H1 (cell line): Measurements from ENCODE around the gene AMN. TPM values are rescaled to one million over a fixed set of nuclear protein-coding genes. Genes with fewer than 3 reads are reported as not detected.

Source experiments
- CBX8 ChIP-seq: fragments of 300-800, 300-1000 bp; sonication (generic); IDR thresholded peaks from 2 replicates; pipeline ENCODE4 v1.7.1; 2016; ENCODE audit warnings: low read depth, low read length, borderline replicate concordance
- SIN3A ChIP-seq, 2 experiments: IDR thresholded peaks in 1 of 2; conservative IDR thresholded peaks in 1 of 2; 2 replicates each; pipeline ENCODE4 v1.6.1; 2011 to 2012; ENCODE audit warnings: low read length in 2 of 2, improper control_type of control experiment in 1 of 2, low read depth in 1 of 2, mild to moderate bottlenecking in 1 of 2
- TAF1 ChIP-seq: IDR thresholded peaks from 2 replicates; pipeline ENCODE4 v1.6.1; 2011; ENCODE audit warnings: mild to moderate bottlenecking, low read depth, low read length
- polyA plus RNA-seq, 7 experiments: library from polyadenylated mRNA; depleted of rRNA in 3 of 7; stranded (reverse) in 5 of 7; unstranded in 2 of 7; fragments of >200 nt in 5 of 7; fragments of 200-250 nt in 2 of 7; gene quantifications; 1 replicate in 5 of 7; 2 replicates in 1 of 7; 4 replicates in 1 of 7; pipeline versions ENCODE4 v1.2.1 to v1.2.3, GENCODE V29; 2011 to 2013; ENCODE audit warnings: missing spikeins in 2 of 7, mixed read lengths in 2 of 7
- total RNA-seq: library from RNA; stranded (reverse); fragmentation: NEBNext Ultra II Directional; extraction: Animal tissue kit (Norgen Biotek cat#: 25700); gene quantifications from 2 replicates; pipeline ENCODE4 v1.2.1, GENCODE V29; 2021

The AMN gene
- total and polyA plus RNA-seq, 2 of the 8 experiments (the other 6 are each of a cell fraction or from before 2014, with no cell fraction given), result 0.77 to 1.5 TPM

DNA sequence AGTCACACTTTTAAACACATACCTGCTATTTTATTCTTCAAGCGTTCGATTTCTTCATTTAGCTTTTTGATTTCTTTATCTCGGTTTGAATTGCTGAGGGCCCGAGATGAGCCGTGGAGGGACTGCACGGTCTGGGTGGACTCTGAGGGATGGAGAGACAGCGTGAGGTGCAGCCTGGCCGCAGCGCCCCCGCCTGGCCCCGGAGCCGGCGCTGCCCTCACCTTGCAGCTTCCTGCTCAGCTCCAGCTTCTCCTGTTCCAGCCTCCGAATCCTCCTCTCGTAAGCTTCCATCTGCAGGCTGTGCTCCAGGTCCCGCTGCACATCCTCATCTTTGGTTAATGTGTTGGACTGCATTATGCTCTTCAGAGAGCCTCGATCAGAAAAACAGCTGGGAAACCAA, 53.2 kb downstream of the AMN start (continued):
- no peak for TF ChIP-seq TAF1
- TF ChIP-seq CBX8, result no peak
- no peak for TF ChIP-seq SIN3A (conservative IDR thresholded peaks at IDR 0.05 in 1 of 2, IDR thresholded peaks at IDR 0.05 in 1 of 2; ENCODE audit: low read depth in 1 of 2, low read length in 2 of 2)
